SK-N-SH treated with all-trans-retinoic acid at 6 μM for 48 hours (cell line): ENCODE data around the gene CPT2.

ENCODE experiments used
- ATAC-seq: fragments of 200-7000 bp; cut with Tn5 transposase; 3 replicates; pipeline ENCODE4 v1.9.1; 2020; ENCODE audit warnings: mild to moderate bottlenecking, moderate library complexity
- ARNTL ChIP-seq: fragments of 450-650 bp; formaldehyde crosslinking; IDR thresholded peaks from 2 replicates; pipeline ENCODE4 v1.5.0; 2020; ENCODE audit warnings: low read depth, mild to moderate bottlenecking, moderate library complexity, borderline replicate concordance
- BACH2 ChIP-seq: fragments of 250-450 bp; sonication (Bioruptor Pico); IDR thresholded peaks from 2 replicates; pipeline ENCODE4 v1.9.0; 2021; ENCODE audit warnings: mild to moderate bottlenecking, borderline replicate concordance
- CSDC2 ChIP-seq: fragments of 250-450 bp; sonication (Bioruptor Pico); IDR thresholded peaks from 2 replicates; pipeline ENCODE4 v1.5.0; 2020; ENCODE audit warnings: mild to moderate bottlenecking, moderate library complexity
- ESRRG ChIP-seq: fragments of 250-450 bp; sonication (Bioruptor Pico); IDR thresholded peaks from 2 replicates; pipeline ENCODE4 v1.6.1; 2021; ENCODE audit warnings: mild to moderate bottlenecking
- GLIS3 ChIP-seq: fragments of 250-450 bp; sonication (Bioruptor Pico); IDR thresholded peaks from 2 replicates; pipeline ENCODE4 v1.5.0; 2020; ENCODE audit warnings: mild to moderate bottlenecking, moderate library complexity
- ISL1 ChIP-seq: fragments of 250-450 bp; sonication (Bioruptor Pico); IDR thresholded peaks from 2 replicates; pipeline ENCODE4 v2.1.2; 2022; ENCODE audit warnings: mild to moderate bottlenecking, moderate library complexity
- OSR1 ChIP-seq: fragments of 250-450 bp; sonication (Bioruptor Pico); IDR thresholded peaks from 2 replicates; pipeline ENCODE4 v1.8.0; 2022; ENCODE audit warnings: moderate library complexity, mild to moderate bottlenecking, inconsistent platforms
- PPARA ChIP-seq: fragments of 250-450 bp; sonication (Bioruptor Pico); IDR thresholded peaks from 2 replicates; pipeline ENCODE4 v1.5.0; 2020; ENCODE audit warnings: mild to moderate bottlenecking, borderline replicate concordance
- RARB ChIP-seq: fragments of 250-450 bp; sonication (Bioruptor Pico); IDR thresholded peaks from 2 replicates; pipeline ENCODE4 v1.8.0; 2021; ENCODE audit warnings: mild to moderate bottlenecking, moderate library complexity
- SNAI2 ChIP-seq: fragments of 250-450 bp; sonication (Bioruptor Pico); IDR thresholded peaks from 2 replicates; pipeline ENCODE4 v1.5.0; 2020; ENCODE audit warnings: mild to moderate bottlenecking, moderate library complexity
- TCF4 ChIP-seq: fragments of 250-450 bp; sonication (Bioruptor Pico); IDR thresholded peaks from 2 replicates; pipeline ENCODE4 v1.8.0; 2021; ENCODE audit warnings: mild to moderate bottlenecking, moderate library complexity, borderline replicate concordance
- ZFP3 ChIP-seq: fragments of 250-450 bp; sonication (Bioruptor Pico); IDR thresholded peaks from 2 replicates; pipeline ENCODE4 v1.5.0; 2020; ENCODE audit warnings: mild to moderate bottlenecking, moderate library complexity
- ZFP30 ChIP-seq: fragments of 450-650 bp; formaldehyde crosslinking; IDR thresholded peaks from 2 replicates; pipeline ENCODE4 v1.5.0; 2022; ENCODE audit warnings: mild to moderate bottlenecking, moderate library complexity
- ZNF565 ChIP-seq: fragments of 450-650 bp; formaldehyde crosslinking; conservative IDR thresholded peaks from 2 replicates; pipeline ENCODE4 v1.5.0; 2020; ENCODE audit warnings: low read depth, mild to moderate bottlenecking, moderate library complexity
- ZNF70 ChIP-seq: fragments of 450-650 bp; formaldehyde crosslinking; IDR thresholded peaks from 2 replicates; pipeline ENCODE4 v1.5.0; 2020; ENCODE audit warnings: mild to moderate bottlenecking, moderate library complexity
- ZNF8 ChIP-seq: fragments of 450-650 bp; formaldehyde crosslinking; IDR thresholded peaks from 2 replicates; pipeline ENCODE4 v1.5.0; 2020; ENCODE audit warnings: mild to moderate bottlenecking, moderate library complexity
- TF ChIP-seq, protein P1 (sequence below): fragments of 250-450 bp; sonication (Bioruptor Pico); IDR thresholded peaks from 2 replicates; pipeline ENCODE4 v1.8.0; 2021; ENCODE audit warnings: low read depth, mild to moderate bottlenecking, moderate library complexity, borderline replicate concordance
- TF ChIP-seq, protein P2 (sequence below): fragments of 250-450 bp; sonication (Bioruptor Pico); IDR thresholded peaks from 2 replicates; pipeline ENCODE4 v1.5.0; 2020; ENCODE audit warnings: mild to moderate bottlenecking, moderate library complexity
- TF ChIP-seq, protein P3 (sequence below): fragments of 250-450 bp; sonication (Bioruptor Pico); IDR thresholded peaks from 2 replicates; pipeline ENCODE4 v1.8.0; 2020; ENCODE audit warnings: mild to moderate bottlenecking, moderate library complexity, borderline replicate concordance
- TF ChIP-seq, protein P4 (sequence below): fragments of 250-450 bp; sonication (Bioruptor Pico); IDR thresholded peaks from 2 replicates; pipeline ENCODE4 v1.5.1; 2021; ENCODE audit warnings: mild to moderate bottlenecking, moderate library complexity
- TF ChIP-seq, protein P5 (sequence below): fragments of 250-450 bp; sonication (Bioruptor Pico); IDR thresholded peaks from 2 replicates; pipeline ENCODE4 v1.5.1; 2020; ENCODE audit warnings: low read depth, mild to moderate bottlenecking, moderate library complexity

The CPT2 gene

DNA sequence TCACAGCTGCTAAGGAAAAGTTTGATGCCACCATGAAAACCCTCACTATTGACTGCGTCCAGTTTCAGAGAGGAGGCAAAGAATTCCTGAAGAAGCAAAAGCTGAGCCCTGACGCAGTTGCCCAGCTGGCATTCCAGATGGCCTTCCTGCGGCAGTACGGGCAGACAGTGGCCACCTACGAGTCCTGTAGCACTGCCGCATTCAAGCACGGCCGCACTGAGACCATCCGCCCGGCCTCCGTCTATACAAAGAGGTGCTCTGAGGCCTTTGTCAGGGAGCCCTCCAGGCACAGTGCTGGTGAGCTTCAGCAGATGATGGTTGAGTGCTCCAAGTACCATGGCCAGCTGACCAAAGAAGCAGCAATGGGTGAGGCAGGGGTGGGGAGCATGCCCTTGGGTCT is 14.3 kb downstream of the CPT2 start:
- no peak; the same call in 2 of the 3 replicates for ATAC-seq
- TF ChIP-seq GLIS3 (no peak), TCF4 (CRISPR knock-in tag) (no peak), RARB (CRISPR knock-in tag) (no peak), ZNF8 (no peak), BACH2 (CRISPR knock-in tag) (no peak), ZNF70 (CRISPR knock-in tag) (no peak), OSR1 (no peak), ESRRG (no peak), ISL1 (CRISPR knock-in tag) (no peak), CSDC2 (CRISPR knock-in tag) (no peak), PPARA (no peak)
- TF ChIP-seq, protein P1, sequence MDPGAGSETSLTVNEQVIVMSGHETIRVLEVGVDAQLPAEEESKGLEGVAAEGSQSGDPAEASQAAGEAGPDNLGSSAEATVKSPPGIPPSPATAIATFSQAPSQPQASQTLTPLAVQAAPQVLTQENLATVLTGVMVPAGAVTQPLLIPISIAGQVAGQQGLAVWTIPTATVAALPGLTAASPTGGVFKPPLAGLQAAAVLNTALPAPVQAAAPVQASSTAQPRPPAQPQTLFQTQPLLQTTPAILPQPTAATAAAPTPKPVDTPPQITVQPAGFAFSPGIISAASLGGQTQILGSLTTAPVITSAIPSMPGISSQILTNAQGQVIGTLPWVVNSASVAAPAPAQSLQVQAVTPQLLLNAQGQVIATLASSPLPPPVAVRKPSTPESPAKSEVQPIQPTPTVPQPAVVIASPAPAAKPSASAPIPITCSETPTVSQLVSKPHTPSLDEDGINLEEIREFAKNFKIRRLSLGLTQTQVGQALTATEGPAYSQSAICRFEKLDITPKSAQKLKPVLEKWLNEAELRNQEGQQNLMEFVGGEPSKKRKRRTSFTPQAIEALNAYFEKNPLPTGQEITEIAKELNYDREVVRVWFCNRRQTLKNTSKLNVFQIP = no peak
- TF ChIP-seq, protein P2, sequence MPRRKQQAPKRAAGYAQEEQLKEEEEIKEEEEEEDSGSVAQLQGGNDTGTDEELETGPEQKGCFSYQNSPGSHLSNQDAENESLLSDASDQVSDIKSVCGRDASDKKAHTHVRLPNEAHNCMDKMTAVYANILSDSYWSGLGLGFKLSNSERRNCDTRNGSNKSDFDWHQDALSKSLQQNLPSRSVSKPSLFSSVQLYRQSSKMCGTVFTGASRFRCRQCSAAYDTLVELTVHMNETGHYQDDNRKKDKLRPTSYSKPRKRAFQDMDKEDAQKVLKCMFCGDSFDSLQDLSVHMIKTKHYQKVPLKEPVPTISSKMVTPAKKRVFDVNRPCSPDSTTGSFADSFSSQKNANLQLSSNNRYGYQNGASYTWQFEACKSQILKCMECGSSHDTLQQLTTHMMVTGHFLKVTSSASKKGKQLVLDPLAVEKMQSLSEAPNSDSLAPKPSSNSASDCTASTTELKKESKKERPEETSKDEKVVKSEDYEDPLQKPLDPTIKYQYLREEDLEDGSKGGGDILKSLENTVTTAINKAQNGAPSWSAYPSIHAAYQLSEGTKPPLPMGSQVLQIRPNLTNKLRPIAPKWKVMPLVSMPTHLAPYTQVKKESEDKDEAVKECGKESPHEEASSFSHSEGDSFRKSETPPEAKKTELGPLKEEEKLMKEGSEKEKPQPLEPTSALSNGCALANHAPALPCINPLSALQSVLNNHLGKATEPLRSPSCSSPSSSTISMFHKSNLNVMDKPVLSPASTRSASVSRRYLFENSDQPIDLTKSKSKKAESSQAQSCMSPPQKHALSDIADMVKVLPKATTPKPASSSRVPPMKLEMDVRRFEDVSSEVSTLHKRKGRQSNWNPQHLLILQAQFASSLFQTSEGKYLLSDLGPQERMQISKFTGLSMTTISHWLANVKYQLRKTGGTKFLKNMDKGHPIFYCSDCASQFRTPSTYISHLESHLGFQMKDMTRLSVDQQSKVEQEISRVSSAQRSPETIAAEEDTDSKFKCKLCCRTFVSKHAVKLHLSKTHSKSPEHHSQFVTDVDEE (CRISPR knock-in tag) = no peak
- TF ChIP-seq, protein P3, sequence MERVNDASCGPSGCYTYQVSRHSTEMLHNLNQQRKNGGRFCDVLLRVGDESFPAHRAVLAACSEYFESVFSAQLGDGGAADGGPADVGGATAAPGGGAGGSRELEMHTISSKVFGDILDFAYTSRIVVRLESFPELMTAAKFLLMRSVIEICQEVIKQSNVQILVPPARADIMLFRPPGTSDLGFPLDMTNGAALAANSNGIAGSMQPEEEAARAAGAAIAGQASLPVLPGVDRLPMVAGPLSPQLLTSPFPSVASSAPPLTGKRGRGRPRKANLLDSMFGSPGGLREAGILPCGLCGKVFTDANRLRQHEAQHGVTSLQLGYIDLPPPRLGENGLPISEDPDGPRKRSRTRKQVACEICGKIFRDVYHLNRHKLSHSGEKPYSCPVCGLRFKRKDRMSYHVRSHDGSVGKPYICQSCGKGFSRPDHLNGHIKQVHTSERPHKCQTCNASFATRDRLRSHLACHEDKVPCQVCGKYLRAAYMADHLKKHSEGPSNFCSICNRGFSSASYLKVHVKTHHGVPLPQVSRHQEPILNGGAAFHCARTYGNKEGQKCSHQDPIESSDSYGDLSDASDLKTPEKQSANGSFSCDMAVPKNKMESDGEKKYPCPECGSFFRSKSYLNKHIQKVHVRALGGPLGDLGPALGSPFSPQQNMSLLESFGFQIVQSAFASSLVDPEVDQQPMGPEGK (CRISPR knock-in tag) = no peak

DNA sequence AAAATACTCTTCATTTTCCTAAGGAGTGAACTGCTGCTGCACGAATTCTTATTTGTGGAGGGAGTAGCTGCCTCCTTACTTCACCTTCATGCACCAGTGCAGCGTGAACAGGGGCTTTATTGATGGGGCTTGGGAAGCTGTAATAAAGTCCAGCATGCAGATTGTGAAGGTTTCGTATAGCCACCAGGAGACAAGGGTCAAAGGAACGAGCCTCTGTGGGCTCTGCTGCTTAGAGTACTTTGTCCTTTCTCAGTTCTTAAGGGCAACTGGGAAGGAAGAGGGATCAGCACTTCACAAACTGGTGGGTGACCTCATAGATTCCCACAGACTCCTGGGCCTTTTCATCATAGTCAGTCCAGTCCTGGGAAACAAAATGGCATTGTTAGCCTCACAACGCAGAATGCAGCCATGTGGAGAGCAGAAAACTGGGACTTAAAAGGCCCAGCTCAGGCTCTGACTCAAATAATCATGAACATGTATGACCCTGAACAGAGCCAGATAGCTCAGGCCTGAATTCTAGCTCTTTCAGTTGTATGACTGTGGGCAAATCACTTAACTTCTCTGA is 17.8 kb downstream of the CPT2 start:
- no peak for TF ChIP-seq ZNF70 (CRISPR knock-in tag)
- TF ChIP-seq, protein P4, sequence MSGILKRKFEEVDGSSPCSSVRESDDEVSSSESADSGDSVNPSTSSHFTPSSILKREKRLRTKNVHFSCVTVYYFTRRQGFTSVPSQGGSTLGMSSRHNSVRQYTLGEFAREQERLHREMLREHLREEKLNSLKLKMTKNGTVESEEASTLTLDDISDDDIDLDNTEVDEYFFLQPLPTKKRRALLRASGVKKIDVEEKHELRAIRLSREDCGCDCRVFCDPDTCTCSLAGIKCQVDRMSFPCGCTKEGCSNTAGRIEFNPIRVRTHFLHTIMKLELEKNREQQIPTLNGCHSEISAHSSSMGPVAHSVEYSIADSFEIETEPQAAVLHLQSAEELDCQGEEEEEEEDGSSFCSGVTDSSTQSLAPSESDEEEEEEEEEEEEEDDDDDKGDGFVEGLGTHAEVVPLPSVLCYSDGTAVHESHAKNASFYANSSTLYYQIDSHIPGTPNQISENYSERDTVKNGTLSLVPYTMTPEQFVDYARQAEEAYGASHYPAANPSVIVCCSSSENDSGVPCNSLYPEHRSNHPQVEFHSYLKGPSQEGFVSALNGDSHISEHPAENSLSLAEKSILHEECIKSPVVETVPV (CRISPR knock-in tag) = no peak
- no peak for TF ChIP-seq ISL1 (CRISPR knock-in tag)
- no peak for TF ChIP-seq BACH2 (CRISPR knock-in tag)
- no peak for TF ChIP-seq ZFP30 (CRISPR knock-in tag)
- no peak for TF ChIP-seq PPARA
- no peak for TF ChIP-seq GLIS3
- no peak for TF ChIP-seq ESRRG
- TF ChIP-seq, protein P5, sequence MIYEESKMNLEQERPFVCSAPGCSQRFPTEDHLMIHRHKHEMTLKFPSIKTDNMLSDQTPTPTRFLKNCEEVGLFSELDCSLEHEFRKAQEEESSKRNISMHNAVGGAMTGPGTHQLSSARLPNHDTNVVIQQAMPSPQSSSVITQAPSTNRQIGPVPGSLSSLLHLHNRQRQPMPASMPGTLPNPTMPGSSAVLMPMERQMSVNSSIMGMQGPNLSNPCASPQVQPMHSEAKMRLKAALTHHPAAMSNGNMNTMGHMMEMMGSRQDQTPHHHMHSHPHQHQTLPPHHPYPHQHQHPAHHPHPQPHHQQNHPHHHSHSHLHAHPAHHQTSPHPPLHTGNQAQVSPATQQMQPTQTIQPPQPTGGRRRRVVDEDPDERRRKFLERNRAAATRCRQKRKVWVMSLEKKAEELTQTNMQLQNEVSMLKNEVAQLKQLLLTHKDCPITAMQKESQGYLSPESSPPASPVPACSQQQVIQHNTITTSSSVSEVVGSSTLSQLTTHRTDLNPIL (CRISPR knock-in tag) = no peak
- TF ChIP-seq TCF4 (CRISPR knock-in tag) = no peak
- no peak for TF ChIP-seq SNAI2 (CRISPR knock-in tag)
- TF ChIP-seq ZNF565 (CRISPR knock-in tag) = no peak
- no peak for TF ChIP-seq ZFP3 (CRISPR knock-in tag)
- TF ChIP-seq CSDC2 (CRISPR knock-in tag) = no peak
- TF ChIP-seq, protein P1 = no peak
- TF ChIP-seq ARNTL = no peak
- TF ChIP-seq, protein P2 (CRISPR knock-in tag) = no peak
- ATAC-seq = no peak
